Measurements from ENCODE around the gene CCDC33. TPM values are rescaled to one million over a fixed set of nuclear protein-coding genes. Genes with fewer than 3 reads are reported as not detected.
A peak's percentile ranks its signal among the peaks of the same experiment; 100 is the strongest.

CCDC33 gene
- total RNA-seq, 1 donor from 2014 or later, result 0.41 TPM

GRCh38 chr15:74365598-74366445 lies 129.7 kb downstream of the CCDC33 start:
- Mint-ChIP-seq H3K36me3 (ENCODE audit: low read depth, unreplicated experiment) (no peaks in the 10 kb centered on the region), H3K4me1 (ENCODE audit: low read depth, unreplicated experiment) (peaks cover 3% of the 10 kb centered on the region), H3K9me3 (ENCODE audit: unreplicated experiment) (peaks cover 1% of the 10 kb centered on the region), H3K27me3 (ENCODE audit: low read depth, unreplicated experiment) (peaks cover 10% of the 10 kb centered on the region), H3K4me3 (ENCODE audit: unreplicated experiment) (peak overlapping the region; percentile 68), H3K27ac (ENCODE audit: unreplicated experiment) (peak overlapping the region; percentile 62)
- TF ChIP-seq EZH2 (IDR thresholded peaks at IDR 0.05; ENCODE audit: insufficient read depth, low read length) (no peak), CTCF (IDR thresholded peaks at IDR 0.05; ENCODE audit: insufficient read depth, low read depth, low read length) (no peak)
- H3K4me1 ChIP-seq (ENCODE audit: insufficient read depth, low read length), result peaks cover 8% of the 10 kb centered on the region
- peaks cover 7% of the 10 kb centered on the region for H3K27me3 ChIP-seq (ENCODE audit: insufficient read depth, low read length)
- H3K36me3 ChIP-seq (ENCODE audit: insufficient read depth, low read length), result no peaks in the 10 kb centered on the region
- H3K4me2 ChIP-seq (ENCODE audit: low read length), result peak overlapping the region; percentile 90
- no peaks in the 10 kb centered on the region for H3K9me3 ChIP-seq (ENCODE audit: insufficient read depth, low read depth, low read length)
- peak overlapping the region; percentile 73 for H3K9ac ChIP-seq (ENCODE audit: low read length)
- peak overlapping the region; percentile 56 for H3K4me3 ChIP-seq (ENCODE audit: insufficient read depth, low read depth, low read length)
- FAIRE-seq (no peak), DNase-seq (ENCODE audit: low read depth) (no peak)
- H3K79me2 ChIP-seq (ENCODE audit: insufficient read depth, low read length), result no peaks in the 10 kb centered on the region
- H2AFZ ChIP-seq (ENCODE audit: low read depth, low read length), result peak overlapping the region; percentile 96
- H4K20me1 ChIP-seq (ENCODE audit: insufficient read depth, low read length), result no peaks in the 10 kb centered on the region
- H3K27ac ChIP-seq (ENCODE audit: low read depth, low read length), result no peak overlapping the region

GRCh38 chr15:74367296-74367854 lies 131.2 kb downstream of the CCDC33 start, which contains the start of gene CYP11A1:
CYP11A1 (minus strand) TSS chr15:74367646; CDS start chr15:74367585, 61 bp downstream.
- no peaks in the 10 kb centered on the region for H3K79me2 ChIP-seq (ENCODE audit: insufficient read depth, low read length)
- H3K9me3 ChIP-seq (ENCODE audit: insufficient read depth, low read depth, low read length), result no peaks in the 10 kb centered on the region
- Mint-ChIP-seq H3K4me1 (ENCODE audit: low read depth, unreplicated experiment) (peaks cover 3% of the 10 kb centered on the region), H3K9me3 (ENCODE audit: unreplicated experiment) (peaks cover 1% of the 10 kb centered on the region), H3K4me3 (ENCODE audit: unreplicated experiment) (no peak within 1 kb of the TSS), H3K27me3 (ENCODE audit: low read depth, unreplicated experiment) (peaks cover 15% of the 10 kb centered on the region), H3K36me3 (ENCODE audit: low read depth, unreplicated experiment) (no peaks in the 10 kb centered on the region), H3K27ac (ENCODE audit: unreplicated experiment) (no peak within 1 kb of the TSS)
- no peak for TF ChIP-seq EZH2 (IDR thresholded peaks at IDR 0.05; ENCODE audit: insufficient read depth, low read length)
- no peak for TF ChIP-seq CTCF (IDR thresholded peaks at IDR 0.05; ENCODE audit: insufficient read depth, low read depth, low read length)
- H3K9ac ChIP-seq (ENCODE audit: low read length), result no peak within 1 kb of the TSS
- H3K27ac ChIP-seq (ENCODE audit: low read depth, low read length), result no peak within 1 kb of the TSS
- H2AFZ ChIP-seq (ENCODE audit: low read depth, low read length), result no peak within 1 kb of the TSS
- FAIRE-seq (no peak), DNase-seq (ENCODE audit: low read depth) (no peak)
- H3K4me1 ChIP-seq (ENCODE audit: insufficient read depth, low read length), result peaks cover 8% of the 10 kb centered on the region
- no peak within 1 kb of the TSS for H3K4me2 ChIP-seq (ENCODE audit: low read length)
- no peaks in the 10 kb centered on the region for H3K36me3 ChIP-seq (ENCODE audit: insufficient read depth, low read length)
- peaks cover 17% of the 10 kb centered on the region for H3K27me3 ChIP-seq (ENCODE audit: insufficient read depth, low read length)
- H4K20me1 ChIP-seq (ENCODE audit: insufficient read depth, low read length), result no peaks in the 10 kb centered on the region
- H3K4me3 ChIP-seq (ENCODE audit: insufficient read depth, low read depth, low read length), result no peak within 1 kb of the TSS
